Measurements from ENCODE around the gene WDR36.
A peak's percentile ranks its signal among the peaks of the same experiment; 100 is the strongest.

The WDR36 gene

DNA sequence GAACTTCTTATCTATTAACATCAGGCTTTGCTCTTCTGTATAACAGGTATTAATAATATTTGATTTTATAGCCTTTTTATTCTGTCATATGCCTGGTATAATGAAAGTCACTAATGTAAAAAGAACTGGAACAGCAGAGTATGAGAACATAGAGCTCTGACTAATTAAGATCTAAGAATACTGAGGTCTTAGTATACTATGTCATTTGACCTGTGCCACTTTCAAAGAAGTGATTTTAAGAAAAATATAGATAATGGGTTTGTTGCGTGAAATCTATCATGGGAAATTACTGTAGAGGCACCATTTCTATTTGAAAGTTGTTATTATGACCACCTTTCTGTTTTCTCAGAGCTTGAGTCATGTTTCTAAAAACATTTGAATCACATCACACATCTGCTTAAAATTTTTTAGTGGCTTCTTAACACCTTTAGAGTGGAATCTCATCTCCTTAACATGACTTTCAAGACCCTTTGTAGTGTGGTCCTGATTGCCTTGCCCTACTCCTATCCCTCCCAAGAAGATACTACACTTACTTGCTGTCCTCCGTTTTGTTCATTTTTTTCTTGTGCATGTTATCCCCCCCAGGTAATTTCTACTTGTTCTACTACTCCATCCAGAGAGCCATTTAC is 14.3 kb downstream of the WDR36 start:
- DNase-seq: no peak

DNA sequence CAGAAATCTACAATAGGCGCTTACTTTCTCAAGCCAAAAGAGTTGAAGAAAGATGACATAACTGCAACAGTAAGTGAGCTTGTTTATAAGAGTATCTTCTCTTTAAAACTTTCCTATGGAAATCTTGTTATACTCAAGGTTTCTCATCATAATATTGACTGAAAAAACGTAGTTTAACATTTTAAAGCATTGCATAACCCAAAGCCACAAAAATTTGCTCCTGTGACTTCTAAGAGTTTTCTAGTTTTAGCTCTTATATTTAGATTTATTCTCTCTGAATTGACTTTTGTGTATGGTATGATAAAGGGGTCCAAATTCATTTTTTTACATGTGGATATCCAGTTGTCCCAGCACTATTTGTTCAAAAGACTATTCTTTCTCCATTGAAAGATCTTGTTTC is 15.2 kb downstream of the WDR36 start:
- DNase-seq: no peak

DNA sequence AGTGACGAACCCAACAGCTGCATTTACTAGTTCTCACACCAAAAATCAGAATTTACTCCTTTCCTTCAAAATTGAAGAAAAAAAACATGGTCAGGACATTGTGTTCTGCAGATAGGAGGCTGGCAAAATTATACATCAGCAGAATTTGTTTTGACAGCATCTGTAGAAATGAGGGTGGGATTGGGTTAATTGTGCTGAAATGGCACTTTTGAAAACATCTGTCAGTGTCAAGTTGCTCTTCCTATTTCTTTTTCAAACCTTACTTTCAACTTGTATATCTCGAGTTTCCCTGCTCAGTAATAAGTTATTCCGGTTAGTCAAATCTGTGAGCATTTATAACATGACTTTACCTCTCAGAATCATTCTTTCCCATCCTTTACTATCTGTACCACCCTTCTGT is 19.8 kb downstream of the WDR36 start:
- DNase-seq: no peak

DNA sequence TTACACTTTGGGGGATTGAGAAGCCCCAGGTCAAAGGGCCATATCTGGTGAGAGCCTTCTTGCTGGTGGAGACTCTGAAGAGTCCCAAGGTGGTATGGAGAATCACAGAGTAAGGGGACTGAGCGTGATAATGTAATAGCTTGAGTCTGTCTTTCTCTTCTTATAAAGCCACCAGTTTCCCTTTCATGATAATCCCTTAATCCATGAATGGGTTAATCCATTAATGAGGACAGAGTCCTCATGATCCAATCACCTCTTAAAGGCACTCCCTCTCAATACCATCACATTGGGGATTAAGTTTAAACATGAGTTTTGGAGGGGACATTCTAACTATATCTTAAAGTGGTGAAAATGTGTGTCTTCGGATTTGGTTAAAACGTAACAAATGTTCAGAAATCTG is 21.5 kb downstream of the WDR36 start:
- DNase-seq: no peak

DNA sequence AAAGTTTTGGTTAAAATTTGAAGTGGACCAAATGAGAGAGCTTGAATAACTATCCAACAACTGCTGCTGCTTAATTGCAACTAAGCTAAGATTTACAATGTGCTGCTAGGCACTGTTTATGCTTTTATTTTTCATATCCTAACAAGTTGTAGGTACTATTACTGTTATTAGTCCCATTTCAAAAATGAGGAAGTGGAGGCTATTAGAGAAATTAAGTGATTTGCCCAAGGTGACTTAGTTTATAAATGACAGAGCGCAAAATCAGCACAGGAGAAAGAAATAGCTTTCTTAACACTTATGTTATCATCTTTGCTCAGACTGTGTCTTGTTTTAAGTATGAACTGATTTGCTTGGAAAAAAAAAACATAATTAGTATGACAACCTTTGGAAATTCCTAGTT is 23.1 kb downstream of the WDR36 start:
- no peak for DNase-seq

DNA sequence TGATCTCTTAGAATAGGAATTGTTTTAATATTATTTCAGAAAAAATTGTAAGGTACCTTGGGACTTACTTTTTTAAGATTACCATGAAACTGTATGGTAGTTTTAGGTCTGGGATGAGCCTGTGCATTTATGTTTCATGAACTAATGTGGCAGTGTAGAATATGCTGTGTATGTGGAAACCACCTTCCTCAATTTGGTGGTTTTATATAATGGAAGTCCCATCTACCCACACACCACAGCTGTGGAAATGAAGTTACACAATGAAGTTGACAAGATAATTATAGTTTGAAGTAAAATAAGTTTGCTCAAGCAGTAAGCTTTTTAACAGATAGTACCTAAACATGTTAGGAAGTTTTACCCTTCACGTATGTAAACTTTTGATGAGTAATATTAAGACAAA is 24.4 kb downstream of the WDR36 start:
- DNase-seq: no peak

DNA sequence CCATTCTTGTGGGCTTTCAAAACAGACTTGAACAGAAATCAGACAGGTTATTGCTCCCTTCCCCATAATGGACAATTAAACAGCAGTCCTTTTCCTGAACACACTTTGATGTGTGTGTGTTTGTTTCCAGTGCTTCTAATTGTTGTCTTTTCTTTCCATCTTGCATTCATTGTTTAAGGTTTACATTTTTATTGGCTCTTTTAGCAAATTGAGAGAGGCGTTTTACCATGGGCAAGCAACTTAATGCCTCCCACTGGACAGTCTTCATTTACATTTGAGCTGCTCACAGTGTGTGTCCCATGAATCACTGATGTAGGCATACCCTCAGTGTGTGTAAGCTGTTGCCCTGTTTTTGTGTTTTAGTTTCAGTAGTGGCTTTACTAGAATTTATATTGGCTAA is 25.0 kb downstream of the WDR36 start:
- DNase-seq: no peak

DNA sequence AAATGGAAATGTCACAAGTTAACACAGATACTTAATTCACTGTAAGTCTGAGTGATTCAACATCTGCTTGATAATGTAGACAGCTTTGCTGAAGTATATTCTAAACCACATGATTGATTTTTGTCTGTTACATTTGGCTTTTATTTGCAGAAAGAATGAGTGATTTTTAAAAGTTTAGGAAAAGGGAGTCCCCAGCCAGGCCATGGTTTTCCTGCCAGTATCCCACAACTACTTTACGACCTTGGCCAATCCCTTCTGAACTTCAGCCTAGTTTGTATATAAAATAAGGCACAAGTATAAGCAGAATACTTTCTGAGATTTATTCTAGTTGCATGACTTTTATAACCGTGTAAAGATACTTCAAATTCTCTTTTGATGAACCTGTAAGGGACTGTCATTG is 27.1 kb downstream of the WDR36 start:
- DNase-seq: peak; percentile 38

DNA sequence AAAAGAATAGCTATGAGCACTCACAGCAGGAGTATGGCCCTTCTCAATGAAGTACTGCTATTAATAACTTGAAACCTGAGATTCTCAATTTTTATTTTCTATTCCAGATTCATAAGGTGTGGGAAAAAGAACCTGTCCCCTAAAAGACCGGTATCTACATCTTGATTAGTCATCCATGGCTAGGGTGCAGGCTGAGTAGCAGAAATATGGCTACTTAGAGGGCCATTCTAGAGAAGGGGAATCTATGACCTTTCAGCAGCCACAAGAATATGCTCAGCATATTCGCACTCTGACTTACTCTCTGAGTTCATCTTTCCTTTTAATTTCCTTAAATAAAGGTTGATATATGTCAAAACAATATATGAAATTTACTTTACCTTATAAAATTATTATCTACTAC is 27.7 kb downstream of the WDR36 start:
- no peak for DNase-seq

DNA sequence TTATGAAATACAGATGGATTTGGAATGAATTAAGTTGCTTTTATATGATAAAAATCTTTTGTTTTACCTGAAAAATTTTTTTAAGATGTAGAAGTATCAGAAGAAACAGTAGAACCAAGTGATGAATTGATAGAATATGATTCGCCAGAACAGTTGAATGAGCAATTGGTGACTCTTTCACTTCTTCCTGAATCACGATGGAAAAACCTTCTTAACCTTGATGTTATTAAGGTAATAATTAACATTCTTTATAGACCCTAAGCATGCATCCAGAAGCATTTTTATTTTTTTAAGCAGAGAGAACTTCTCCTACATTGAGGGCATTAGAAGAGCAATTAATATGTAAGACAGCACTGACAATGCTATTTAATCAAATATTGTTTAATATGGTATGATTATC is 28.8 kb downstream of the WDR36 start:
- DNase-seq: no peak

DNA sequence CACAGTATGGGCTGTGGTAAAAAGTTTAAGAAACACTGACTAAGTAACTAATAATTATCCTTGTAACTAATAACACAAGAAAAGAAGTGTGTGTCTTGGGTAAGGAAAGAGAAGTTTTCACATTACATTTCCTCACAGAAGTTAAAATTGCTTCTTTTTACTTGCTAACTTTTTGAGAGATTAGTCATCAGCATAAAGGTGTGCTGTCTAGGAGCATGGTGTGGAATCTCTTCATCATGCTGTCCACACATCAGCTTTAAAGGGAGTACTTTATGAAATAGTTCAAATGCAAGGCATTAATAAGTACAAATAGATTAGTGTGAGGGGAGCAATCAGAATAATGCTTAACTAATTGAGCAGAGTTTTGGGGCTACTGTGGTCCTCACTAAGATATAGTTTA is 29.8 kb downstream of the WDR36 start:
- no peak for DNase-seq

DNA sequence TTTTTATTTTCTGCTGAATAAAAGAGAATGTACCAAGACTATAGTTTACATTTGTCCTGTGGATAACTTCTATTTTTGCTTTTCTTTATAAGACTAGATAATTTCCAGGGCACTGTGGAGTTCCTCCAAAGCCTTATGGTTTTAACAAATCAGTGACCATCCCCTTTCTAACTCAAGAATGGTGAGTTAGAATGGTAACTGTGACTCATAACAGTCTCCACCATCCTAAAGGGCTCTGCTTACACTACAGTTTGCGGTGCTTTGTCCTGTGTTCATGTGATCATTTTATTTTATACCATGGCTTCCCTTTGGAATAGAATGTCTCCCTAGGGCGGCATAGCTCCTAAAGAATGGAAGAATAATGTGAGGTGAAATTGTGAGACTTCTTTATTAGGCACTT is 30.2 kb downstream of the WDR36 start:
- no peak for DNase-seq

DNA sequence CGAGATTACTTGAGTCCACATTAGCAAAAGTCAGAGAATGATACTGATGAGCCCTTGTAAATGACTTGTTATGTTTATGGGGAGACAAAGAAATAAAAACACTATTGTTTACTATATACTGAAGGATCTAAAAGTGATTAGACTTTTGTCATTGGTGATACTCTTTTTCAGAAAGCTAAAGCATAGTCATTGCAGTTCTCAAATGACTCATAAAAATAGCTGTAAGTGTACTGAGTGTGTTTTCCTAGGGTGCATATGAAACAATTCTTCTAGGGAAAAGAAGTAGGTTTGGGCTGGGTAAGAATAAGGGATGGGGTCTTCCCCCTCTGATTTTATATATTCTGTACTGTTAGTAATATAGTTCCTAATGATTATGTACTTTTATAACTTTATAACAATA is 32.6 kb downstream of the WDR36 start:
- no peak for DNase-seq

DNA sequence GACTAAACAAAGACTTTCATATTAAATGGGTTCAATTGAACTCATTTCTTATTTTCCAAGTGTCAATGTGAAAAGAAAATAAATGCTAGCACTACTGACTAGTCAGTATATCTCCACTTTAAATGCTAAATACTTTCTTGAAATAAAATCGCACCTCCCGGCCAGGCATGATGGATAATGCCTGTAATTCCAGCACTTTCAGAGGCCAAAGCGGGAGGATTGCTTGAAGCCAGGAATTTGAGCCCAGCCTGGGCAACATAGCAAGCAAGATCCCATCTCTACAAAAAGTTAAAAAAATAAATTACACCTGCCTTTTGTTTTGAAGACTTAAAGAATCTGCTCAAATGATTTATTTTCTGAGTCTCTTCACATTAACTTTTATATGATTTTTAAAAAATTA is 34.7 kb downstream of the WDR36 start:
- DNase-seq: no peak

DNA sequence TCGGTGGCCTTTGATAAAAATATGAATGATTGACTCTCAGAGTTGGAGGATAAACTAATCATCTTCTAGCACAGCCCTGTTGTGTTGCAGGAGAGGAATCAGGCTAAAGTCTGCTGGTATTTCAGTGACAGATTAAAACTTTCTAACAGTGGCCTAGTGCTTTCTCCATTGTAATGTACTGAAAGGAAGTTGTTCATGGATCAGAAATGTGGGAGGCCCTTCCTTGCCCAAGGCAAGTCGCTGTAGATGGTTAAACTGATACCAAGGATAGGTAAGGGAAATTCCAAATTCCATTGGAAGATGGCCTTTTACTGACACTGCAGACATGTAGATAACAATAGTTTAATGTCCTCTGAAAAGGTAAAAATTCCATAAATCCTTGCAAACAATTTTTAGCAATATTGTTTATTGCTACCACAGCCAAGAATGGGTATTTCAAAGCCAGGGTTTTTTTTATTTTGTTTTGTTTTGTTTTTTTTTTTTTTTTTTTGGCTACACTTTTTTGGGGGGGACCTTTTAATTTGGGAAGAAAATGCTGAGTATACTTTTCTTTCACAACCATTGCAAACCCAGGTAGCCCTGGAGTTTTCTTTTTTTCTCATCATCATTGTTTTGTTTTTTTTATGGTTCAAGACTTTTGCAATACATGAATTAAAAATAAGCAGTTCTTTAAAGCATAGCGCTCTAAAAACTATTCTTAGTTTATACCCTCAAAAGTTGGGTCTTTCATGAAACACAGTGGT is 35.5 kb downstream of the WDR36 start:
- no peak for DNase-seq

DNA sequence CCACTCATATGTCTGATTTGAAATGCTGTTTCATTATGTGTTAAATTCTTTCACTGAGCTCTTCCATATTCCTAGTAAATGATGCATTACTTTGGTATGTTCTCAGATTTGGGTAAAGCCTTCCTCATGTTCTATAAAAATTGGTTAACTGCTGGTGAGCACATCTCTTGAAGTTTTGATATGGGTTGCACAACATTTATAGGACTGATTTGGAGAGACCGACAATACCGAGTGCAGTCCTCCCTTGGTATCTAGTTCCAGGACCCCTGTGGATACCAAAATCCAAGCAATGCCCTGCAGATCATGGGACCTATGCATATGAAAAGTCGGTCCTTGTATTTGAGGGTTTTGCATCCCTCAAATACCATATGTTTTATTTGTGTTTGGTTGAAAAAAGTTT is 37.8 kb downstream of the WDR36 start:
- DNase-seq: no peak

DNA sequence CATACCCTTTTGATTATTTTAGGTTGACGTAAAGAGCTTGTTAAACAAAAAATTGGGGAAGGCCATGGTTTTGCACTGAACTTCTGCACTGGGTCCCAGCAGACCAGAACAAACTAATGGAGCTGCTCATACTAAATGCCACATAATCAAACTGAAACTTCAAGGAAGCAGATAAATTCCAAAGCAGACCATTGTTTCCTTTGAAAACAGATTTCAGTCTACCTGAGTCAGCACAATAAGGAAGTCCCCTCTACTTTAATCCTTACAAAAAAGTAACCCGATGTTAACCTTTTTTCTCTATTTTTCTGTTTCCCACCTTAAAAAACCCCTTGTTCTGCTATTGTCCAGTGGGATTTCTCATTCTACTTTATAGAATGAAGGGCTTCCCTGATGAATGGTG is 39.2 kb downstream of the WDR36 start:
- no peak for DNase-seq

DNA sequence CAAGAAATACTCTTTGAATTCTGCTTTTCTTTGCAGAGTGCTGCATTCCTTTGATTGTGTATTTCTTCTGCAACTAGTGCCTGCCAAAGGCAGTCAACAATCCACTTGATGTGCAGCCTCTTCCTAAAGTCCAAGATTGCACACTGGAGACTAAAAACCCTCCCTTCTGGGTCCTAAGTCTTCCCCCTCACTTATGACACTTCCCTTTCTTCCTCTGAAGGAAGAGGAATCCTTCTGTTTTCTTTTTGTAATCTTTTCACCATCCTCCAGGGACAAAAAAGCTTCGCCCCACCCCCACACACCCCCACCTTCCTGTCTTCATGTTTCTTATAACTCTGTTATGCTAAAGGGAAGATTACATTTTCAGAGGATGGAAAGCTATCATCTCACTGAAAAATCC is 39.9 kb downstream of the WDR36 start:
- DNase-seq: no peak

DNA sequence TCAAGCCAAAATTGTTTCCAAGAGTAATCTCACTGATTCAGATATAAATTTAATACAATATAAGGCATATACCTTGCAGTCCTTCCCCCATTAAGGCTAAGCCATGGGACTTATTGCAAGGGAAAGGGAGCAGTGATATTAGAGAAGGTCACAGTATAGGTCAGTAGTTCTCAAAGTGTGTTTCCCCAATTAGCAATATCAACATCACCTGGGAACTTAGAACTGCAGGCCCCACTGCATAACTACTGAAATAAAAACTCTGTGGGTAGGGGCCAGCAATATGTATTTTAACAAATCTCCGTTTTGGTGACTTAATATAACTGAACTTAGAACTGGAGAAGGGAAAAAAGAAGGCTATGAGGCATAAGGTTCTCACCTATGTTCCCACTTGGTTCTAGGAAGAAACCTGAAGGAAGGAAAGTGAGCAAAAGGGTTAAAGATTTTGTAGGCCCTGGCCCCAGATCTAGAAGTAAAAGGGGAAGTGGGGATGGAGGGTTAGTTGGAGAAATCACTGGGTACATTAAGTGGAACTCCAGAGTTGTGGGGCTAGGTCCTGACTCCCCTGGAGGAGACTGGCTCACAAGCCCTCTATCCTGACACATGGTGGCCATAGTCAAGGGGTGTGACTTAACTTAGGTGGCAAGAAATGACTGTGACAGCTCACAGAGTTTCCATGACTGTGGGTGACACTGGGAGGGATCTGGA is 40.7 kb downstream of the WDR36 start:
- DNase-seq: no peak

DNA sequence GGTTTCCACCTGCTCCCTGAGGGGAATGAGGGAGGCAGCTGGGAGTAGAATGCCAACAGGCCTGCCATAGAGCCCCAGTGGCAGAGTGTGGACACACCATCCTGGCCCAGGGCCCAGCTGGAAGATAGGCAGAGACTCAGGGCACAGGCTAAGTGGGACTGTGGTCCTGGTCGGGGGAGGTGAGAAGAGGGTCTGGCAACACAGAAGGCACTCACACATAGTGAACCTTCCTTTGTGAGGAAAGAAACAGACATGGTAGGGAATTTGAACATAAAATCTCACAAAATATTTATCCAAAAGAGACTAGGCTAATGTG is 41.2 kb downstream of the WDR36 start:
- DNase-seq: no peak

DNA sequence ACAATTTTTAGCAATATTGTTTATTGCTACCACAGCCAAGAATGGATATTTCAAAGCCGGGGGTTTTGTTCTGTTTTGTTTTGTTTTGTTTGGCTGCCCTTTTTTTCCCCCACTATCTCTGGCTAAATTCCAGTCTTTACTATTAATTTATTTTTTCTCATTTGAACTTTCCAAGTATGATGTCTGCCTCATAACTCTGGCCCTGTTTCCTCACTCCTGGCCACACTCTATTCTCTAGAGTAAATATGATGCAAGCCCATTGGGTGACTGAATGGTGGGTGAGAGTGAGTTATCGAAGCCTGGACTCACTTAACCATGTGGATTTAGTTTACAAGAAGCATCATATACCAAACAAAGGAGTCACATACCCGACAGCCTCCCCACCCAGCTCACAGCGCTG is 41.9 kb downstream of the WDR36 start:
- DNase-seq: peak; percentile 26

DNA sequence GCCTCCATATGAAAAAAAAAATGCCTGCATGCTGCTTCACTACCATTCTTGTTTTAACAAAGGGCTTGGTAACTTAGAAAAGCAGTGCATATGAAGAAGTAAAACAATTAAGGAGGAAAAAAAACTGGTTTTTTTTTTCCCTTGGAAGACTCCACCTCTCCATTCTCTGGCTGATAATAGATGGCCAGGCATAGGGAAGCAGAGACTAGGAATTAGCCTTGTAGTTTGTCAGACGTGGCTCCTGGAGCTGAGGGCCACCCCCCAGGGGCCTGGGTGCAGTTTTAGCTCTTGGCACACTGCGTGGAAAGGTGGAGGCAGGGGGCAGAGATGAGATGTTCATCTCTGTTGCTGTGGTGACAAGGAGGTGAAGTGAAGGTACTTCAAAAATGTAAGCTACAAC is 42.7 kb downstream of the WDR36 start:
- no peak for DNase-seq

DNA sequence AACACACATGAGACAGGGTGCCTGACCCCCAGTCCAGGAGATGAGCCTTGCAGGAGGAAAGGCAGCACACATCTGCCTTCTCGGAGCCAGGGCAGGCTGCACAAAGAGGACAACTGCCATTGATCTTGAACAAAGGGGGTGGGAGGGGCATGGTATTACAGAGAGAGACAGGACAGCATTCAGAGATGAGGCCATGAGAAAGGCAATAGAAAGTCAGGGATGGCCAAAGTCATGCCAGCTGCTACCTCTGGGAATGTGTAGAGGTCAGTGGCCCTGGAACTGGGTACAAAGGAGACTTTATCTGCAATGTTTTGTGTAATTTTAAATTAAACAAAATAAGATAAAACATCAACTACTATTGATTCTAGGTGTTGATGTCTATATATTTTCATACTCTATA is 43.2 kb downstream of the WDR36 start:
- no peak for DNase-seq

DNA sequence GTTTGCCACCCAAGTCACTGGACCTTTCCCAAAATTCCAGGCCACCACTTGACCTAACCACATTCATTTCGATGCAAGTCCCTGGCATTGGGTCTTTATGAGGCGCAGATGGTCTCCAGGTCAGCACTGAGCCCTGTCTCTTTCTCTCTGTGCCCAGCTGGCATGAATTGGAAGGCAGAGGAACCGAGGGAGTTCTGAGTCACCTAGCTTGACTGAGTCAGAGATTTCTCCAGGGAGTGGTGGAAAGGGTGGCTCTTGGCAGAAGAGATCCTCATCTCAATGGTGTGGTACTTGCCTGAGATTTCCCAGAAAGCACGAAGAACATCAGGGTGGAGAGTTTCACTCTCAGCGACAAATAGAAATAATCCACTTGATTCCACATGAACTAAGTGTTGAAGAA is 43.8 kb downstream of the WDR36 start:
- no peak for DNase-seq

DNA sequence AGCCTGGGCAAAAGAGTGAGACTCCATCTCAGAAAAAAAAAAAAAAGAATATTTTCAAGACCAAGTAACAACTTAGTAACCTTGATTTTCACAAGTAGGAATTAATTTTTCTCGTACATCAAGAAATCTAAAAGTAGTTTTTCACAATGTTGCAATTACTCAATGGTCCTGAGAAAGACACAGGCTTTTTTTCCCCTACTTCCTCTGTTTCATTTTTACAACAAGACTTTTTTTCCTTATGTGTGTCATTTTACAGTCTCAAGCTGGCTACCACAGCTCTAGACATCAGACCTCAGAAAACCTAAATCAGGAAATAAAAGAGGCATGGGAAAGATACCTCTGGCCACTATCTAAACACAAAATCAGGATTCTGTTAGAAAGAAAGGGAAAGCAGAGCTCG is 45.9 kb downstream of the WDR36 start:
- DNase-seq: no peak

Data from left hindlimb (tissue), 1 donor.